ENCODE measurements around the gene SFSWAP. TPM values are rescaled to one million over a fixed set of nuclear protein-coding genes. Genes with fewer than 3 reads are reported as not detected.

The SFSWAP gene
- total RNA-seq, 4 donors from 2014 or later = 47.3 to 169 (median 75.6) TPM

DNA sequence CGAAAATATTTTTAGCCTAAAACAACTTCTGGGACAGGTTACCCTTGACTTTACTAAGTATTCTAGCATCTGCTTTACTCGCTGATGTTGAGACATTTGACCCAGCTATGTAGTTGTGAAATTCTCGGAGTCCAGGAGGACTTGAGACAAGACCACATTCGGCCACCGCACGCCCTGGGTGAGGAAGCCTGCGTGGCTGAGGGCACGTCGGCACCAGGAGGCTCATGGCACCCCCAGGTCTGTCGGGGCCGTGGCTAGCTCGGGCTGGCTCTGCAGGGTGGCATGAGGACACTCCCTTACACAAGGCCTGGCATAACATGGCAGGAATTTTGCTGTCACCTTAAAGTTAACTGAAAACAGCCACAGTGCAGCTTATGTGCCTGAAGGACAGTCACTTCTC, 59.2 kb downstream of the SFSWAP start:
- Histone ChIP-seq H3K27ac (no peak overlapping the region), H3K9me3 (no peaks in the 10 kb centered on the region), H3K27me3 (no peaks in the 10 kb centered on the region), H3K4me3 (no peak overlapping the region), H3K36me3 (peaks cover 0 to 81% (median 0%) of the 10 kb centered on the region in 3 donors), H3K4me1 (peaks cover 0 to 3% (median 0%) of the 10 kb centered on the region in 4 donors)
- DNase-seq = no peak
- TF ChIP-seq POLR2A (IDR thresholded peaks at IDR 0.05) = no peak
- TF ChIP-seq, protein P1, sequence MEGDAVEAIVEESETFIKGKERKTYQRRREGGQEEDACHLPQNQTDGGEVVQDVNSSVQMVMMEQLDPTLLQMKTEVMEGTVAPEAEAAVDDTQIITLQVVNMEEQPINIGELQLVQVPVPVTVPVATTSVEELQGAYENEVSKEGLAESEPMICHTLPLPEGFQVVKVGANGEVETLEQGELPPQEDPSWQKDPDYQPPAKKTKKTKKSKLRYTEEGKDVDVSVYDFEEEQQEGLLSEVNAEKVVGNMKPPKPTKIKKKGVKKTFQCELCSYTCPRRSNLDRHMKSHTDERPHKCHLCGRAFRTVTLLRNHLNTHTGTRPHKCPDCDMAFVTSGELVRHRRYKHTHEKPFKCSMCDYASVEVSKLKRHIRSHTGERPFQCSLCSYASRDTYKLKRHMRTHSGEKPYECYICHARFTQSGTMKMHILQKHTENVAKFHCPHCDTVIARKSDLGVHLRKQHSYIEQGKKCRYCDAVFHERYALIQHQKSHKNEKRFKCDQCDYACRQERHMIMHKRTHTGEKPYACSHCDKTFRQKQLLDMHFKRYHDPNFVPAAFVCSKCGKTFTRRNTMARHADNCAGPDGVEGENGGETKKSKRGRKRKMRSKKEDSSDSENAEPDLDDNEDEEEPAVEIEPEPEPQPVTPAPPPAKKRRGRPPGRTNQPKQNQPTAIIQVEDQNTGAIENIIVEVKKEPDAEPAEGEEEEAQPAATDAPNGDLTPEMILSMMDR (IDR thresholded peaks at IDR 0.05) = no peak

DNA sequence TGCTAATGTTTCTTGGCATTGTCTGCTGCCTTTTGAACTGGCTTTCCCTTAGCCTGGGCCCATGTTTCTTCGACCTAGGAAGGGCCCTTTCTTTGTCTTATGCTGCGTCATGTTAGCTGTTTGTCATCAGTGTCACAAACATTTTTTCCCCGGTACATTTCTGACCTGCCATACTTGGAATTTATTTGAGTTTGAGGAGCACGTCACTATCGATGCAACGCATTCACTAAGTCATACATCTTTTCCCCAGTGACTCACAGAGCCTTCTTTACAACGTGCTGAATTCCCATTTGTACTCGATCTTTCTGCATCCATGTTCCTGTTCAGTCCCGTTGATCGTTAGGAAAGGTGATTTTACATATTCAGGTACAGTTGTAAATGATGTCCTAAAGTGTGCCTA, 61.1 kb downstream of the SFSWAP start:
- Histone ChIP-seq H3K9me3 (no peaks in the 10 kb centered on the region), H3K27ac (no peak overlapping the region), H3K4me3 (no peak overlapping the region), H3K27me3 (no peaks in the 10 kb centered on the region), H3K4me1 (peaks cover 0 to 5% (median 0%) of the 10 kb centered on the region in 4 donors), H3K36me3 (peaks cover 0 to 66% (median 0%) of the 10 kb centered on the region in 3 donors)
- TF ChIP-seq, protein P1 (IDR thresholded peaks at IDR 0.05) = no peak
- TF ChIP-seq POLR2A (IDR thresholded peaks at IDR 0.05) = no peak
- no peak for DNase-seq

DNA sequence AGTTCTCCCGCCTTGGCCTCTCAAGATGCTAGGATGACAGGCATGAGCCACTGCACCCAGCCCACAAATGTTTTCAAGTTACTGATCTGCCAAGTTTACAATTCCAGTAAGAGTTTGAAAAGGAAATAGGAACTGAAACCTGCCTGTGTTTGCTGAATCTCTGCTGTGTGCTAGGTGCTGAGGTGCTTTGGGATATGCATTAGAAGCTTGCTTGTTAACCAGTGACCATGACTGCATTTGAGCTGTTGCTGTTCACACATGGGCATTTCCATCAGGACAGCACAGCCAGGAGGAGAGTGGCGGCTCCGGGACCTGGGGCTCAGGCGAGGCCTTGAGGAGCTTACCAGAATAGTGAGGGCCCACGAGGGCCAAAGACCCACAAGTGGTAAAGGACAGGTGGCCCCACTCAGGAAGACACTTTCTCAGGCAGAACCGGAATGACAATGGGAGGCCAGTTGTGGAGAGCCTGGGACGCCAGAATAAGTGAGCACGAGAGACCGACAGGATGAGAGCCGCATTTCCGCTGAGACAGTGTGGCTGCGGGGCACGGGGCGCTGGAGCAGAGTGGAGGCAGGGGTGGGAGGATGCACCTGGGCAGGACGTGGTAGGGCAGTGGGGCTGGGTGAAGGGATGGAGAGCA, 62.8 kb downstream of the SFSWAP start:
- peak in 2 of 3 donors; percentile 84 to 85 for DNase-seq
- Histone ChIP-seq H3K4me3 (peak overlapping the region in 1 of 4 donors; percentile 3), H3K4me1 (peaks cover 0 to 5% (median 0%) of the 10 kb centered on the region in 4 donors), H3K27me3 (no peaks in the 10 kb centered on the region), H3K27ac (peak overlapping the region in 2 of 4 donors; percentile 29 to 81), H3K36me3 (peaks cover 0 to 61% (median 5%) of the 10 kb centered on the region in 3 donors), H3K9me3 (no peaks in the 10 kb centered on the region)
- TF ChIP-seq, protein P1 (IDR thresholded peaks at IDR 0.05) = no peak
- no peak for TF ChIP-seq POLR2A (IDR thresholded peaks at IDR 0.05)

DNA sequence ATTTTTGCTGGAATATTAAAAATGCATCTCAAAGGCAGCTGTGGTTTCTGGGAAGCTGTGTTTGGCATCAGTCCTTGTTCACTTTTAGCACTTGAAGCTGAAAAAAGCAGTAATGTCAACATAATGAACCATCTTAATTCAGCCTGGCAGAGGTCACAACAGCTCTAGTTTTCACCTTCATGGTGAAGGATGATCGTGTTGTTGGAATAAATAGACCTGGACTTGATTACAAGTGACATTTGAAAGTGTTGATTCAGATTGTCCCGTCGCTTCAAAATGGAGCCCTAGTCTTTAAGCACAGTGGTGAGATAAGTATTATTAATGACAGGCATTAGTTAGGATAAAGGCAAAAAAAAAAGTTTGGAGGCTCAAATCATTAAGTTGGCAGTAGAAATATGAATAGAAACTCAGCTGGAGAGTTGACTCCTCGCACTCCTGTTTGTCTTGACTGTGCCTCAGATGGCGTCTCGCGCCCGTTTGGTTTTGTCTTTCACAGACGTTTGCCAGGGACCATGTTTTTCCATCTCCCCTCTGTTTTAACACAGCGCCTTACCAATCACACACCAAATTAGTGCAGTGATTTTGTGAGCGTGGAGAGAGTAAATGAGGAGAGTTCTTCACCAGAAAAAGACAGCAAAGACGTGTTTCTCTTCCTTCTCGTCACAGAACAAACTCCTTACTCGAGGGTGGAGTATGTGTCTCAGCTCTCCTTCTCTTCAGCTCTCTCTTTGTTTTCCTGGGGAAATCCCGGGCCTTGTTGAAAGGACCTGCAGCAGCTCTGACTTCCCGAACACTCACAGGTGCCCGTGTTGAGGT, 63.9 kb downstream of the SFSWAP start:
- Histone ChIP-seq H3K27me3 (no peaks in the 10 kb centered on the region), H3K4me3 (no peak overlapping the region), H3K4me1 (peaks cover 0 to 5% (median 0%) of the 10 kb centered on the region in 4 donors), H3K9me3 (no peaks in the 10 kb centered on the region), H3K36me3 (peaks cover 0 to 66% (median 5%) of the 10 kb centered on the region in 3 donors), H3K27ac (peak overlapping the region in 2 of 4 donors; percentile 29 to 81)
- peak in 1 of 3 donors; percentile 35 for DNase-seq
- TF ChIP-seq POLR2A (IDR thresholded peaks at IDR 0.05) = no peak
- TF ChIP-seq, protein P1 (IDR thresholded peaks at IDR 0.05) = no peak

DNA sequence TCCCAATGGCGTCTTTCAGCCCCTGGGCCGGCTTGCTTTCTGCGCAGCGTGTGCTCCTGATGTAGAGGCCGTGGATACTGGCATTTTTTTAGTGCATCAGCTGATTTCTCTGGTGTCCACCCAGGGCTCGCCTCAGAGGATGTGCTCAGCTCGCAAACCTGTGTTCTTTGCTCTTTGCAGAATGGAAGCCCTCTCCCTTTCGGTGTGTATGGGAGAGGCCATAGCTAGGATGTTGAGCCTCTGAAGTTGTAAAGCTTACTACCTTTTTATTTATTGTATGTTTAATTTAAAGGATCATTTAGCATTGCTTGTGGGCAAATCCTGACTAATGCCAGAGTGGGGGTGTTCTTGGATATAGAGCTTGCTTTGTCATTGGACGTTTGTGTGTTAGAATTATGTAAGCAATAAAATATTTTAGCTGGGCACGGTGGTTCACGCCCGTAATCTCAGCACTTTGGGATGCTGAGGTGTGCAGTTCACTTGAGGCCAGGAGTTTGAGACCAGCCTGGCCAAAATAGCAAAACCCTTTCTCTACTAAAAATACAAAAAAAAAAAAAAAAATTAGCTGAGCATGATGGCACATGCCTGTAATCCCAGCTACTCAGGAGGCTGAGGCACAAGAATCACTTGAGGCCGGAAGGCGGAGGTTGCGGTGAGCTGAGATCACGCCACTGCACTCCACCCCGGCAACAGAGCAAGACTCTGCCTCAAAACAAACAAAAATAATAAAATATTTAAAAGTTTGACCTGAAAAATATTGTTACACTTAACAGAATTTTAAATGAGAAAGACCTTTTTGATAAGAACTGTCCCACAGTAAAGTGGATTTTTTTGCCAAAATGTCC, 64.7 kb downstream of the SFSWAP start:
- H3K9me3 ChIP-seq = no peaks in the 10 kb centered on the region
- TF ChIP-seq, protein P1 (IDR thresholded peaks at IDR 0.05) = no peak
- TF ChIP-seq POLR2A (IDR thresholded peaks at IDR 0.05) = no peak
- H3K27ac ChIP-seq = peak overlapping the region in 1 of 4 donors; percentile 81
- peaks cover 0 to 5% (median 0%) of the 10 kb centered on the region in 4 donors for H3K4me1 ChIP-seq
- H3K36me3 ChIP-seq = peaks cover 0 to 68% (median 5%) of the 10 kb centered on the region in 3 donors
- DNase-seq = peak in 1 of 3 donors; percentile 29
- H3K4me3 ChIP-seq = no peak overlapping the region
- no peaks in the 10 kb centered on the region for H3K27me3 ChIP-seq
